Embryonic facial prominence (tissue), 1 donor: Measurements from ENCODE around the gene TRMT44.
"Not testable (repeated sequence)": the region's sequence is repeated elsewhere in the genome, so short reads cannot be mapped to it uniquely, and the experiment has no call there.

ENCODE experiments used
- DNase-seq: peaks from one replicate; pipeline ENCODE4 v3.0.0-alpha.2; 2016; ENCODE audit errors: extremely low spot score

Gene TRMT44

GRCh38 chr4:8469550-8469949, 29.0 kb downstream of the TRMT44 start:
- DNase-seq: no peak

GRCh38 chr4:8470451-8471024, 30.0 kb downstream of the TRMT44 start:
- DNase-seq: no peak

- no peak for DNase-seq
Measured at GRCh38 chr4:8471211-8471875, 30.8 kb downstream of the TRMT44 start.

- no peak for DNase-seq
Measured at GRCh38 chr4:8472158-8472688, 31.6 kb downstream of the TRMT44 start.

- peak; percentile 51 for DNase-seq
Measured at GRCh38 chr4:8472689-8473197, 32.2 kb downstream of the TRMT44 start.

- DNase-seq: no peak
Measured at GRCh38 chr4:8473198-8473919, 32.8 kb downstream of the TRMT44 start.

- DNase-seq: no peak
Measured at GRCh38 chr4:8473920-8474590, 33.5 kb downstream of the TRMT44 start.

GRCh38 chr4:8474856-8475255, 34.3 kb downstream of the TRMT44 start:
- DNase-seq: no peak

GRCh38 chr4:8475751-8476575, 35.4 kb downstream of the TRMT44 start:
- no peak for DNase-seq

- DNase-seq: no peak
Measured at GRCh38 chr4:8477095-8477635, 36.6 kb downstream of the TRMT44 start.

- DNase-seq: no peak
Measured at GRCh38 chr4:8477676-8478075, 37.1 kb downstream of the TRMT44 start.

GRCh38 chr4:8478371-8478770, 37.8 kb downstream of the TRMT44 start:
- no peak for DNase-seq

- DNase-seq: no peak
Measured at GRCh38 chr4:8478801-8479744, 38.5 kb downstream of the TRMT44 start.

- no peak for DNase-seq
Measured at GRCh38 chr4:8480221-8480620, 39.6 kb downstream of the TRMT44 start.

GRCh38 chr4:8486643-8487042, 46.1 kb downstream of the TRMT44 start:
- DNase-seq: not testable (repeated sequence)

GRCh38 chr4:8488791-8489369, 48.3 kb downstream of the TRMT44 start:
- DNase-seq: no peak

GRCh38 chr4:8491478-8491877, 50.9 kb downstream of the TRMT44 start:
- not testable (repeated sequence) for DNase-seq

GRCh38 chr4:8492174-8492573, 51.6 kb downstream of the TRMT44 start:
- DNase-seq: no peak

GRCh38 chr4:8493484-8493883, 52.9 kb downstream of the TRMT44 start:
- DNase-seq: no peak
